Coronary artery (tissue), 2 donors: ENCODE measurements around the gene GPR148.

Experiments
- DNase-seq: peaks from one replicate; pipeline ENCODE4 v3.0.0-alpha.2; 2017; ENCODE audit warnings: low spot score
- H3K27ac ChIP-seq, 2 donors: fragments of 200-600 bp; sonication (generic); one replicate each; pipeline ENCODE4 v1.5.1; 2016 to 2019
- H3K4me3 ChIP-seq: fragments of 200-600 bp; sonication (generic); 2 replicates; pipeline ENCODE4 v1.5.1; 2016; ENCODE audit warnings: mild to moderate bottlenecking, moderate library complexity
- TF ChIP-seq, protein P1 (sequence below): fragments of 200-600 bp; sonication (generic); IDR thresholded peaks from one replicate; pipeline ENCODE4 v1.5.1; 2019; ENCODE audit warnings: antibody characterized with exemption

GPR148 gene

GRCh38 chr2:130762031-130762909 is 33.4 kb downstream of the GPR148 start:
- TF ChIP-seq, protein P1, sequence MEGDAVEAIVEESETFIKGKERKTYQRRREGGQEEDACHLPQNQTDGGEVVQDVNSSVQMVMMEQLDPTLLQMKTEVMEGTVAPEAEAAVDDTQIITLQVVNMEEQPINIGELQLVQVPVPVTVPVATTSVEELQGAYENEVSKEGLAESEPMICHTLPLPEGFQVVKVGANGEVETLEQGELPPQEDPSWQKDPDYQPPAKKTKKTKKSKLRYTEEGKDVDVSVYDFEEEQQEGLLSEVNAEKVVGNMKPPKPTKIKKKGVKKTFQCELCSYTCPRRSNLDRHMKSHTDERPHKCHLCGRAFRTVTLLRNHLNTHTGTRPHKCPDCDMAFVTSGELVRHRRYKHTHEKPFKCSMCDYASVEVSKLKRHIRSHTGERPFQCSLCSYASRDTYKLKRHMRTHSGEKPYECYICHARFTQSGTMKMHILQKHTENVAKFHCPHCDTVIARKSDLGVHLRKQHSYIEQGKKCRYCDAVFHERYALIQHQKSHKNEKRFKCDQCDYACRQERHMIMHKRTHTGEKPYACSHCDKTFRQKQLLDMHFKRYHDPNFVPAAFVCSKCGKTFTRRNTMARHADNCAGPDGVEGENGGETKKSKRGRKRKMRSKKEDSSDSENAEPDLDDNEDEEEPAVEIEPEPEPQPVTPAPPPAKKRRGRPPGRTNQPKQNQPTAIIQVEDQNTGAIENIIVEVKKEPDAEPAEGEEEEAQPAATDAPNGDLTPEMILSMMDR, result no peak
- Histone ChIP-seq H3K27ac (no peak overlapping the region), H3K4me3 (no peak overlapping the region)
- DNase-seq, result no peak

GRCh38 chr2:130762910-130763385 is 34.1 kb downstream of the GPR148 start:
- Histone ChIP-seq H3K27ac (no peak overlapping the region), H3K4me3 (no peak overlapping the region)
- no peak for DNase-seq
- TF ChIP-seq, protein P1, result no peak

GRCh38 chr2:130763405-130763804 is 34.5 kb downstream of the GPR148 start:
- Histone ChIP-seq H3K27ac (no peak overlapping the region), H3K4me3 (no peak overlapping the region)
- TF ChIP-seq, protein P1, result no peak
- no peak for DNase-seq

DNA sequence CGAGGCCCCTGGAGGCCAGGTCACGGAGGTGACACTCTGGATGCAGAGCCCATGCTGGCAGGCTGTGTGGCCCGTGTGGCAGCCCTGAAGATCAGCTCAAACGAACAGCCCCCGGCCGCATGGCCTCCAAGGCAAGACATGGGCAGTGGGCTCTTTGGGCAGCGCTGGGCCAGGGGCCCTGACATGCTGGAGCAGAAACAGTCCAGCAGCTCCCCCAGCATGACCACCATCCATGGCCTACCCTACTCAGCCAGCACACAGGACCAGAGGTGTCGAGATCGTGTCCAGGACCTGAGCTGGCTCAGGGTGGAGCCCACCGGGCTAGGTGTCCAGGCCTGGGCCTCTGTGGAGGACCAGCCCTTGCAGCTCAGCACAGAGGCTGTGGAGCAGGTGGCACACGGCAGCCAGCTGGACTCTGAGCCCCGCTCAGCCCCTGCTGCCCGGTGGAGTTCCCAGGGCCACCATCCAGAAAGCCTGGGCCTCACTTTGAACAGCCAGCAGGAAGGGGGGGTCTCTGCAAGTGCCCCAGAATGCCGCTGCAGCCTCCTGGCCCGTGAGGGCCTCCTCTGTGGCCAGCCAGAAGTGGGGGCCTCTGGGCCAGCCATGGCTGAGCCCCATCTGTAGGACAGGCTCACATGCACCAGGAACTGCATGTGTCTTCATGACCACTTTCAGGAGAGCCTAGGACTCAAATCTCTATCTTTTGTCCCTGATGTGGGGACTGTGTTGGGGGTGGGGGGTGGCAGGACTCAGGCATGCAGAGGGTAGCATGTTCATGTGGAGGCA is 35.4 kb downstream of the GPR148 start:
- no peak overlapping the region for H3K27ac ChIP-seq
- TF ChIP-seq, protein P1, result no peak
- DNase-seq, result no peak
- no peak overlapping the region for H3K4me3 ChIP-seq

GRCh38 chr2:130764821-130765115 is 35.9 kb downstream of the GPR148 start:
- TF ChIP-seq, protein P1, result no peak
- H3K27ac ChIP-seq, result no peak overlapping the region
- DNase-seq, result no peak
- no peak overlapping the region for H3K4me3 ChIP-seq

DNA sequence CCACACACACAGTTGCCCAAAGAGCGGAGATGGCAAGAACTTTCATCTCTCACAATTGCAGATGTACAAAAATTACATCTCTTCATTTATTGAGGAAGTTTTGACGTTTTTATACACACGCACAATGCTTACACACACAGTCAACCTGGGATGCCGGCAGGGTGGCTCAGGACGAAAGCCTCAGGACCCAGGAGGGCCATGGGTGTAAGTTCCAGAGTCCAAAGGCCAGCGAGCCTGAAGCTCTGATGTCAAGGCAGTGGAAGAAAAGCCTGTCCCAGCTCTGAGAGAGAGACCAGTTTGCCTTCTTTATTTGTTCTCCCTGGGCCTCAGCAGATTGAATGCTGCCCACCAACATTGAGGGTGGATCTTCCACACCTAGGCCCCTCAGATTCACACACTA is 36.6 kb downstream of the GPR148 start:
- DNase-seq, result no peak
- no peak overlapping the region for H3K4me3 ChIP-seq

More for the DNA sequence above, 36.6 kb downstream of the GPR148 start:
- TF ChIP-seq, protein P1, result no peak
- no peak overlapping the region for H3K27ac ChIP-seq
